GM12872 (cell line): ENCODE data around the gene HERC4.

Source experiments
- CTCF ChIP-seq: IDR thresholded peaks from 3 replicates; pipeline ENCODE4 v1.5.1; 2011; ENCODE audit warnings: low read depth, mild to moderate bottlenecking, low read length, moderate library complexity; ENCODE audit not compliant: insufficient read depth

HERC4 gene

GRCh38 chr10:68001539-68001938, 73.5 kb downstream of the HERC4 start:
- TF ChIP-seq CTCF, result no peak

- TF ChIP-seq CTCF, result no peak
These were observed 74.1 kb downstream of the HERC4 start for GRCh38 chr10:68001000-68001399.

- TF ChIP-seq CTCF, result no peak
These were observed 85.0 kb downstream of the HERC4 start for GRCh38 chr10:67990093-67990492.

GRCh38 chr10:67988606-67989005, 86.5 kb downstream of the HERC4 start:
- TF ChIP-seq CTCF, result no peak

GRCh38 chr10:67978749-67979148, 96.3 kb downstream of the HERC4 start:
- no peak for TF ChIP-seq CTCF

GRCh38 chr10:67977251-67977650, 97.8 kb downstream of the HERC4 start:
- TF ChIP-seq CTCF, result no peak

GRCh38 chr10:67976292-67977245, 98.5 kb downstream of the HERC4 start:
- no peak for TF ChIP-seq CTCF
